HEK293 (cell line): ENCODE measurements around the gene SFSWAP.
A peak's percentile ranks its signal among the peaks of the same experiment; 100 is the strongest.

Experiments
- CTCF ChIA-PET: fragments of 350-600 bp; formaldehyde crosslinking; extraction: SDS; loops from one replicate; lab custom pipeline; 2021; ENCODE audit warnings: antibody characterized with exemption; lab: Yijun Ruan, JAX
- POLR2A ChIA-PET: fragments of 300-600 bp; formaldehyde crosslinking; extraction: SDS; loops from one replicate; lab custom pipeline; 2020; ENCODE audit warnings: antibody characterized with exemption, inconsistent platforms; lab: Yijun Ruan, JAX
- H3K27ac ChIP-seq: fragments of 200-500 bp; sonication (Bioruptor generic); 2 replicates; pipeline ENCODE4 v1.5.1; 2014; ENCODE audit warnings: low read depth, low read length, control low read depth, inconsistent platforms; ENCODE audit errors: extremely low read depth
- H3K36me3 ChIP-seq, 2 experiments: fragments of 200-500 bp in 1 of 2; sonication (Bioruptor generic) in 1 of 2; 1 replicate in 1 of 2; 2 replicates in 1 of 2; pipeline ENCODE4 v1.5.1; 2014 to 2017; ENCODE audit warnings: inconsistent platforms in 2 of 2, low read length in 2 of 2; ENCODE audit not compliant: control insufficient read depth in 2 of 2, insufficient read depth in 1 of 2
- H3K4me1 ChIP-seq: fragments of 200-500 bp; sonication (Bioruptor generic); 2 replicates; pipeline ENCODE4 v1.5.1; 2014; ENCODE audit warnings: mild to moderate bottlenecking, low read length, inconsistent platforms; ENCODE audit not compliant: control insufficient read depth, insufficient read depth
- H3K4me3 ChIP-seq: 2 replicates; pipeline ENCODE4 v1.5.1; 2011; ENCODE audit warnings: low read depth, mild to moderate bottlenecking, control low read depth, low read length, moderate library complexity
- H3K9me3 ChIP-seq: fragments of 200-500 bp; sonication (Bioruptor generic); 2 replicates; pipeline ENCODE4 v1.5.1; 2014; ENCODE audit warnings: low read depth, low read length, inconsistent platforms; ENCODE audit not compliant: control insufficient read depth, insufficient read depth
- EGR2 ChIP-seq: fragments of 450-650 bp; formaldehyde crosslinking; IDR thresholded peaks from 2 replicates; pipeline ENCODE4 v1.5.1; 2016; ENCODE audit warnings: low read depth, missing biosample characterization, missing genetic modification characterization
- GLI4 ChIP-seq: fragments of 450-650 bp; formaldehyde crosslinking; IDR thresholded peaks from 2 replicates; pipeline ENCODE4 v1.5.1; 2016; ENCODE audit warnings: missing biosample characterization, missing genetic modification characterization
- KLF1 ChIP-seq: fragments of 450-650 bp; formaldehyde crosslinking; IDR thresholded peaks from 2 replicates; pipeline ENCODE4 v1.5.1; 2016; ENCODE audit warnings: missing biosample characterization, missing genetic modification characterization
- MYNN ChIP-seq: fragments of 450-650 bp; formaldehyde crosslinking; IDR thresholded peaks from 2 replicates; pipeline ENCODE4 v1.5.1; 2016; ENCODE audit warnings: missing biosample characterization, missing genetic modification characterization, borderline replicate concordance
- SP2 ChIP-seq: fragments of 450-650 bp; formaldehyde crosslinking; IDR thresholded peaks from 2 replicates; pipeline ENCODE4 v1.5.1; 2016; ENCODE audit warnings: missing biosample characterization, missing genetic modification characterization
- ZBTB17 ChIP-seq: fragments of 450-650 bp; formaldehyde crosslinking; IDR thresholded peaks from 2 replicates; pipeline ENCODE4 v1.5.1; 2016; ENCODE audit warnings: missing biosample characterization, missing genetic modification characterization
- ZFHX2 ChIP-seq: fragments of 450-650 bp; formaldehyde crosslinking; conservative IDR thresholded peaks from 2 replicates; pipeline ENCODE4 v1.5.1; 2016; ENCODE audit warnings: missing biosample characterization, missing genetic modification characterization
- ZNF133 ChIP-seq: fragments of 450-650 bp; formaldehyde crosslinking; IDR thresholded peaks from 2 replicates; pipeline ENCODE4 v1.5.1; 2016; ENCODE audit warnings: missing biosample characterization, missing genetic modification characterization
- ZNF175 ChIP-seq: fragments of 450-650 bp; formaldehyde crosslinking; IDR thresholded peaks from 2 replicates; pipeline ENCODE4 v1.5.1; 2016; ENCODE audit warnings: missing biosample characterization, missing genetic modification characterization
- ZNF335 ChIP-seq: fragments of 450-650 bp; formaldehyde crosslinking; conservative IDR thresholded peaks from 2 replicates; pipeline ENCODE4 v1.5.1; 2016; ENCODE audit warnings: missing biosample characterization, missing genetic modification characterization
- ZNF341 ChIP-seq: fragments of 450-650 bp; formaldehyde crosslinking; IDR thresholded peaks from 2 replicates; pipeline ENCODE4; 2016; ENCODE audit warnings: low read depth, missing biosample characterization, missing genetic modification characterization
- ZNF37A ChIP-seq: fragments of 450-650 bp; IDR thresholded peaks from 2 replicates; pipeline ENCODE4 v1.5.1; 2018; ENCODE audit warnings: missing biosample characterization, missing genetic modification characterization
- ZNF558 ChIP-seq: fragments of 450-650 bp; formaldehyde crosslinking; IDR thresholded peaks from 2 replicates; pipeline ENCODE4 v1.5.1; 2016; ENCODE audit warnings: missing biosample characterization, missing genetic modification characterization
- ZNF623 ChIP-seq: fragments of 450-650 bp; formaldehyde crosslinking; IDR thresholded peaks from 2 replicates; pipeline ENCODE4 v1.5.1; 2016; ENCODE audit warnings: missing biosample characterization, missing genetic modification characterization
- ZNF654 ChIP-seq: fragments of 450-650 bp; formaldehyde crosslinking; IDR thresholded peaks from 2 replicates; pipeline ENCODE4 v1.5.1; 2016; ENCODE audit warnings: low read depth, missing biosample characterization, missing genetic modification characterization
- ZNF660 ChIP-seq: fragments of 450-650 bp; IDR thresholded peaks from 2 replicates; pipeline ENCODE4 v1.5.1; 2018; ENCODE audit warnings: missing biosample characterization, mild to moderate bottlenecking, missing genetic modification characterization
- TF ChIP-seq, protein P1 (sequence below): fragments of 450-650 bp; formaldehyde crosslinking; IDR thresholded peaks from 2 replicates; pipeline ENCODE4 v1.5.1; 2016; ENCODE audit warnings: missing biosample characterization, missing genetic modification characterization
- TF ChIP-seq, protein P2 (sequence below): fragments of 450-650 bp; formaldehyde crosslinking; IDR thresholded peaks from 2 replicates; pipeline ENCODE4 v1.5.1; 2016; ENCODE audit warnings: missing biosample characterization, missing genetic modification characterization
- TF ChIP-seq, protein P3 (sequence below): fragments of 450-650 bp; formaldehyde crosslinking; IDR thresholded peaks from 2 replicates; pipeline ENCODE4 v1.5.1; 2016; ENCODE audit warnings: missing biosample characterization, missing genetic modification characterization

SFSWAP gene

DNA sequence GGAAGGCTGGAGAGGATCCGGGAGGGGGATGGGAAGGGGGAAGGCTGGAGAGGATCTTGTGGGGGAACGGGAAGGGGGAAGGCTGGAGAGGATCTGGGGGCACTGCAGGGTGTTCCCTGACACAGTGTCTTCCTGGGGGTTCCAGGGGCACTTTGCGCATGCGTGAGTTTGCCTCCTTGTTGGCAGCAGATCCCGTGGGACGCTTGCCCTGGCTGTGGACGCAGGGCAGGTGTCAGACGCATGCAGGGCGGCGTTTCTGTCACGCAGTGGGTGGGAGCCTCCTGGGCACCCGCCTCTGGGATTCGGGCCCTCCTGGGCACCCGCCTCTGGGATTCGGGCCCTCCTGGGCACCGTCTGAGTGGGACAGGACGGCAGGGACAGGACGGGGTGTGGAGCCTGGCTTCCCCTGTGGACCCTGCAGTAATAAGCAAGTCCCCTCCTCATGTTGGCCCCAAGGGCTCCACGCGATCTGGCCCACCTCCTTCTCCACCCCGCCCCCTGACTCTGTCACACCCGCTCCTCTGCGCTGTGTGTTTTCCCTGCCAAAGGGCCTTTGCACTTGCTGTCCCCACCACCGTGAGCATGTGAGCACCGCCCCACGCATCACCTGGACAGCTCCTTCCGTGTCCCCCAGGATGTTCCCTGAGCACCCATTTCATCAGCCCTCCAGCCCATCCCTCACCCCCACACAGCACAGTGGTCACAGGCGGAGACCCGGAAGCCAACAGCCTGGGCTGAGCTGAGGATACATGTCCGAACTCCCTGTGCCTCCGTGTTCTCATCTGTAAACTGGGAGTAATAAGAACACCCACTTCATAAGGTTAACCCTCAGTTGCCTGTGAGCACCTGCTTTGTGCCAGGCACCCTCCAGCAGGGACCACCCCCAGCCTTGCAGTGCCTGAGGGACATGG lies 121.7 kb downstream of the SFSWAP start:
- POLR2A ChIA-PET = no interaction called here
- no peaks in the 10 kb centered on the region for H3K9me3 ChIP-seq
- no peak overlapping the region for H3K4me3 ChIP-seq
- TF ChIP-seq ZNF623 (tag by site-specific recombination) (peak; percentile 89), SP2 (tag by site-specific recombination) (peak; percentile 42), EGR2 (tag by site-specific recombination) (0 out of 2 replicates have a peak, but pooled peaks have one; percentile 5), ZNF660 (tag by site-specific recombination) (no peak), KLF1 (tag by site-specific recombination) (peak; percentile 26; the same call in 1 of the 2 replicates)
- TF ChIP-seq, protein P1, sequence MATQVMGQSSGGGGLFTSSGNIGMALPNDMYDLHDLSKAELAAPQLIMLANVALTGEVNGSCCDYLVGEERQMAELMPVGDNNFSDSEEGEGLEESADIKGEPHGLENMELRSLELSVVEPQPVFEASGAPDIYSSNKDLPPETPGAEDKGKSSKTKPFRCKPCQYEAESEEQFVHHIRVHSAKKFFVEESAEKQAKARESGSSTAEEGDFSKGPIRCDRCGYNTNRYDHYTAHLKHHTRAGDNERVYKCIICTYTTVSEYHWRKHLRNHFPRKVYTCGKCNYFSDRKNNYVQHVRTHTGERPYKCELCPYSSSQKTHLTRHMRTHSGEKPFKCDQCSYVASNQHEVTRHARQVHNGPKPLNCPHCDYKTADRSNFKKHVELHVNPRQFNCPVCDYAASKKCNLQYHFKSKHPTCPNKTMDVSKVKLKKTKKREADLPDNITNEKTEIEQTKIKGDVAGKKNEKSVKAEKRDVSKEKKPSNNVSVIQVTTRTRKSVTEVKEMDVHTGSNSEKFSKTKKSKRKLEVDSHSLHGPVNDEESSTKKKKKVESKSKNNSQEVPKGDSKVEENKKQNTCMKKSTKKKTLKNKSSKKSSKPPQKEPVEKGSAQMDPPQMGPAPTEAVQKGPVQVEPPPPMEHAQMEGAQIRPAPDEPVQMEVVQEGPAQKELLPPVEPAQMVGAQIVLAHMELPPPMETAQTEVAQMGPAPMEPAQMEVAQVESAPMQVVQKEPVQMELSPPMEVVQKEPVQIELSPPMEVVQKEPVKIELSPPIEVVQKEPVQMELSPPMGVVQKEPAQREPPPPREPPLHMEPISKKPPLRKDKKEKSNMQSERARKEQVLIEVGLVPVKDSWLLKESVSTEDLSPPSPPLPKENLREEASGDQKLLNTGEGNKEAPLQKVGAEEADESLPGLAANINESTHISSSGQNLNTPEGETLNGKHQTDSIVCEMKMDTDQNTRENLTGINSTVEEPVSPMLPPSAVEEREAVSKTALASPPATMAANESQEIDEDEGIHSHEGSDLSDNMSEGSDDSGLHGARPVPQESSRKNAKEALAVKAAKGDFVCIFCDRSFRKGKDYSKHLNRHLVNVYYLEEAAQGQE (tag by site-specific recombination) = peak; percentile 37; the same call in 1 of the 2 replicates
- TF ChIP-seq, all 188 proteins: peak for 5
- peaks cover 6% of the 10 kb centered on the region; the same call in 1 of the 2 replicates for H3K4me1 ChIP-seq
- no peaks in the 10 kb centered on the region for H3K36me3 ChIP-seq
- H3K27ac ChIP-seq = no peak overlapping the region
- CTCF ChIA-PET = no interaction called here

DNA sequence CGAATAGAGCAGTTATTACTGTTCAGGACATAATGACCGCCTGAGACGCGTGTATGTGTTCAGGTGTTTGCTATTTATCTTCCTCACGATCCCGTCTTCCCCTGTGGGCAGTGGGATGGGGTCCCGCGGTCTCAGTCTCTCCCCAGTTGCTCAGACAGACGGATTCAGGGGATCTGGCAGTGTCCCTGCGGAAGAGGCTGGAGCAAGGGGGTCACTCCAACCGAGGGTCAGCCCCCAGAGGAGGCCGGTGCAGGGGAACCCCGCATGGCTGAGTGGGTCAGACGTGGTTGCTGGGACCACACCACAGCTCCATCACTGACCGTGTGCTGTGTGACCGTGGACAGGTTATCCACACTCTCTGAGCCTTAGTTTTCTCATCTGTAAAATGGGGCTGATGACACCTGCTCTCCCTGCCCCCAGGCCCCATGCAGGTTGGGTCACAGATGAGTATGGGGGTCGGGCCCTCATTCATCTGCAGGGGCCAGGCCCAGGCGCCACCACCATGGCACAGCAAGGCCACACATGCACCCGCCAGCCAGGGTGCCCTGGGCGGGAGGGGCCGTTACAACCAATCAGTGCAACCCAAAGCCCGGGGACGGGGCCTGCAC lies 122.5 kb downstream of the SFSWAP start:
- CTCF ChIA-PET = interaction anchor here (0.5 to 1.8 kb wide), 4 partner anchors 10 to 1472 kb away, joined by 3 to 6 read pairs (median 4); no protein-coding TSS in a partner anchor
- TF ChIP-seq, protein P2, sequence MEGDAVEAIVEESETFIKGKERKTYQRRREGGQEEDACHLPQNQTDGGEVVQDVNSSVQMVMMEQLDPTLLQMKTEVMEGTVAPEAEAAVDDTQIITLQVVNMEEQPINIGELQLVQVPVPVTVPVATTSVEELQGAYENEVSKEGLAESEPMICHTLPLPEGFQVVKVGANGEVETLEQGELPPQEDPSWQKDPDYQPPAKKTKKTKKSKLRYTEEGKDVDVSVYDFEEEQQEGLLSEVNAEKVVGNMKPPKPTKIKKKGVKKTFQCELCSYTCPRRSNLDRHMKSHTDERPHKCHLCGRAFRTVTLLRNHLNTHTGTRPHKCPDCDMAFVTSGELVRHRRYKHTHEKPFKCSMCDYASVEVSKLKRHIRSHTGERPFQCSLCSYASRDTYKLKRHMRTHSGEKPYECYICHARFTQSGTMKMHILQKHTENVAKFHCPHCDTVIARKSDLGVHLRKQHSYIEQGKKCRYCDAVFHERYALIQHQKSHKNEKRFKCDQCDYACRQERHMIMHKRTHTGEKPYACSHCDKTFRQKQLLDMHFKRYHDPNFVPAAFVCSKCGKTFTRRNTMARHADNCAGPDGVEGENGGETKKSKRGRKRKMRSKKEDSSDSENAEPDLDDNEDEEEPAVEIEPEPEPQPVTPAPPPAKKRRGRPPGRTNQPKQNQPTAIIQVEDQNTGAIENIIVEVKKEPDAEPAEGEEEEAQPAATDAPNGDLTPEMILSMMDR (tag by site-specific recombination) = 0 out of 2 replicates have a peak, but pooled peaks have one; percentile 29
- TF ChIP-seq, protein P3, sequence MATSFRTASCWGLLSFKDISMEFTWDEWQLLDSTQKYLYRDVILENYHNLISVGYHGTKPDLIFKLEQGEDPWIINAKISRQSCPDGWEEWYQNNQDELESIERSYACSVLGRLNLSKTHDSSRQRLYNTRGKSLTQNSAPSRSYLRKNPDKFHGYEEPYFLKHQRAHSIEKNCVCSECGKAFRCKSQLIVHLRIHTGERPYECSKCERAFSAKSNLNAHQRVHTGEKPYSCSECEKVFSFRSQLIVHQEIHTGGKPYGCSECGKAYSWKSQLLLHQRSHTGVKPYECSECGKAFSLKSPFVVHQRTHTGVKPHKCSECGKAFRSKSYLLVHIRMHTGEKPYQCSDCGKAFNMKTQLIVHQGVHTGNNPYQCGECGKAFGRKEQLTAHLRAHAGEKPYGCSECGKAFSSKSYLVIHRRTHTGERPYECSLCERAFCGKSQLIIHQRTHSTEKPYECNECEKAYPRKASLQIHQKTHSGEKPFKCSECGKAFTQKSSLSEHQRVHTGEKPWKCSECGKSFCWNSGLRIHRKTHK (tag by site-specific recombination) = no peak
- no peak overlapping the region for H3K4me3 ChIP-seq

DNA sequence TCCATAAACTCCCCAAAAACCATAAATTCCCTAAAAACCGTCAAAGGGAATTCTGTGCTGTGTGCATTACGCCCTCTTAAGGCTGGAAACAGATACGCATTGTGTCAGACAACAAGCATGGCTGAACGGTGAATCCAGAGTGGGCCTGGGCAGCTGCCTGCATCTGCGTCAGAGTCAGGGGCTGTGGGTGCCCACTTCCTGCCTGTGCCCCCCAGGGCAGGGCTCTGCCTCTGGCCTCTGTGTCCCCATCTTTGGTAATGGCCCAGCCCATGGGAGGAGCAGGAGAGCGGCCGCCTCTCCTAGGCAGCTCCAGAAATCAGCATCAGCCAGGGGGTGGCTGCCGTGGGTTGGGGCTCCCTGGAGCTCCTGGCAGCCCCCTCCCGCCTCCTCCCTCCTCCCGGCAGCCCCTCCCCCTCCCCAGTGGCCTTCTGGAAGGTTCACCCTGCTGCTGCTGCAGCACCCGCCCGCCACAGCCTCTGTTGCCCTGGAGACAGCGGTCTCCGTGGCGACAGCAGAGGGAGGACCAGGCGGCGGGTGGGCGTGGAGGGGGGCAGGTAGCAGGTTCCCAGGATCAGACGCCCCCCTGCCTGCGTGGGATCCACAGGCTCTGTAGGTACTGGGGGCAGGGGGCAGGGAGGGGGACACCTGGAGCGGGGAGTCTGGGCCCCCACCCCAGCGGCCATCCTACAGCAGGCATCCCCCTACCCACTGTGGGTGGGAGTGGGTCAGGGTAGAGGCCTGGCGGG lies 123.2 kb downstream of the SFSWAP start:
- Histone ChIP-seq H3K4me1 (peaks cover 6% of the 10 kb centered on the region; the same call in 1 of the 2 replicates), H3K27ac (no peak overlapping the region), H3K9me3 (no peaks in the 10 kb centered on the region), H3K36me3 (no peaks in the 10 kb centered on the region), H3K4me3 (no peak overlapping the region)
- POLR2A ChIA-PET = no interaction called here
- CTCF ChIA-PET = interaction anchor here (0.5 to 1.8 kb wide), 4 partner anchors 10 to 1473 kb away, joined by 3 to 6 read pairs (median 4); no protein-coding TSS in a partner anchor
- no peak for TF ChIP-seq ZNF37A (tag by site-specific recombination)
- no peak for TF ChIP-seq GLI4 (tag by site-specific recombination)
- 0 out of 2 replicates have a peak, but pooled peaks have one; percentile 21 for TF ChIP-seq ZNF341 (tag by site-specific recombination)
- no peak for TF ChIP-seq ZNF175 (tag by site-specific recombination)
- peak; percentile 75 for TF ChIP-seq ZFHX2 (tag by site-specific recombination)
- TF ChIP-seq ZNF654 (tag by site-specific recombination) = peak; percentile 47
- TF ChIP-seq ZNF558 (tag by site-specific recombination) = no peak
- no peak for TF ChIP-seq ZNF133 (tag by site-specific recombination)
- TF ChIP-seq ZBTB17 = no peak
- peak; percentile 49; the same call in 1 of the 2 replicates for TF ChIP-seq ZNF335 (tag by site-specific recombination)
- TF ChIP-seq MYNN (tag by site-specific recombination) = peak; percentile 67; the same call in 1 of the 2 replicates

More for the DNA sequence above, 122.5 kb downstream of the SFSWAP start:
- Histone ChIP-seq H3K9me3 (no peaks in the 10 kb centered on the region), H3K36me3 (no peaks in the 10 kb centered on the region), H3K27ac (no peak overlapping the region), H3K4me1 (peaks cover 6% of the 10 kb centered on the region; the same call in 1 of the 2 replicates)
- POLR2A ChIA-PET = no interaction called here
